SH-SY5Y (cell line): ENCODE results near the gene PASD1.

ENCODE experiments used
- GATA2 ChIP-seq: IDR thresholded peaks from 2 replicates; pipeline ENCODE4 v1.6.1; 2011; ENCODE audit warnings: mild to moderate bottlenecking, low read depth, low read length
- GATA3 ChIP-seq: IDR thresholded peaks from 2 replicates; pipeline ENCODE4 v1.6.1; 2011; ENCODE audit warnings: low read depth, mild to moderate bottlenecking, low read length, moderate library complexity

DNA sequence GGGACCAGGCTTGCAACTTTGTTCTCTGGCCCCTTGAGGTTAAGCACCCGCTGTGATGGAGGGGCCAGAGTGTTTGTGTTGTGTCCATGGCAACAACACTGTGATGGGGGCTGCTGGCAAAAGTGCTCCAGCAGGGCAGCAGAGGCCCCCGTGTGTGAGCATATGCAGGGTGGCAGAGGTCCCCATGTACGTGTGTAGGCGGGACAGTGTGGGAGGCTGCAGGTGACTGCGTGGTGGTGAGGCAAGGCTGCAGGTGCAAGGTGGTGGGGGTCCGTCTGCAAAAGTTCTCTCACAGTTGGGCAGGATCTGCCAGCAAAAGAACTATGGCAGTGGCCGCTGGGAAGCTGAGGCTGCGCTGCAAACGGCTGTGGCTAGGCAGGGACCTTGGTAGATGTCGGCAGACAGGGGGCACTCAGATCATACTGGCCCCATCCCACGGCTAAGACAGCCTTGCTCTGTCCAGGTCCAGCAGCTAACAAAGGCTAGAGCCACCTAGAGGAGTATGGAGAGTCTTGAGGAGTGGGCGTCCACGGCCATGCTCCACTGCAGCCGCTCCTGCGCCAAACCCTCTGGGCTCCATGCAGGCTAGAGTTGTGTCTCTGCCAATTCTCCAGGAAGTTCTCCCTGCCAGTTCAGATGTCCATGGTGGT is 46.8 kb upstream of the PASD1 start:
- no peak for TF ChIP-seq GATA2
- TF ChIP-seq GATA3, result no peak
